Measurements from ENCODE around the gene PRKN.

PRKN gene

GRCh38 chr6:161405418-161405817, 1322.1 kb downstream of the PRKN start (continued):
- TF ChIP-seq PRDM2 (tag by site-specific recombination; IDR thresholded peaks at IDR 0.05; ENCODE audit: borderline replicate concordance) (no peak), ZNF10 (tag by site-specific recombination; IDR thresholded peaks at IDR 0.05) (no peak), ZFP41 (tag by site-specific recombination; IDR thresholded peaks at IDR 0.05; ENCODE audit: borderline replicate concordance) (no peak), ZNF560 (tag by site-specific recombination; IDR thresholded peaks at IDR 0.05; ENCODE audit: borderline replicate concordance) (peak; percentile 40; the same call in 1 of the 2 replicates), MEIS1 (CRISPR knock-in tag; IDR thresholded peaks at IDR 0.05; ENCODE audit: borderline replicate concordance) (no peak), ZNF654 (tag by site-specific recombination; IDR thresholded peaks at IDR 0.05; ENCODE audit: low read depth) (peak; percentile 34; the same call in 1 of the 2 replicates), ZBTB44 (tag by site-specific recombination; IDR thresholded peaks at IDR 0.05) (no peak), ZNF623 (tag by site-specific recombination; IDR thresholded peaks at IDR 0.05) (peak; percentile 51; the same call in 1 of the 2 replicates), ZNF433 (tag by site-specific recombination; IDR thresholded peaks at IDR 0.05; ENCODE audit: low read depth) (no peak), ZBTB49 (tag by site-specific recombination; IDR thresholded peaks at IDR 0.05; ENCODE audit: low read depth) (no peak), RBAK (tag by site-specific recombination; IDR thresholded peaks at IDR 0.05) (no peak), ZBTB11 (tag by site-specific recombination; conservative IDR thresholded peaks at IDR 0.05; ENCODE audit: low read depth) (peak; percentile 69), ZNF768 (tag by site-specific recombination; IDR thresholded peaks at IDR 0.05) (no peak), ZFP3 (tag by site-specific recombination; IDR thresholded peaks at IDR 0.05; ENCODE audit: low read depth) (no peak)
